Left cardiac atrium (tissue), 4 donors: ENCODE data around the gene NTM. TPM values are rescaled to one million over a fixed set of nuclear protein-coding genes. Genes with fewer than 3 reads are reported as not detected.
"Not testable (repeated sequence)": the region's sequence is repeated elsewhere in the genome, so short reads cannot be mapped to it uniquely, and the experiment has no call there.

Experiments
- ATAC-seq, 2 donors: fragments of 200-7000 bp; cut with Tn5 transposase; one replicate each; pipeline ENCODE4 v1.9.1; 2020; ENCODE audit warnings: mild to moderate bottlenecking in 2 of 2, moderate library complexity in 2 of 2
- DNase-seq: peaks from one replicate; pipeline ENCODE4 v3.0.0-alpha.2; 2020
- intact Hi-C, 2 donors: fragments of 100-400 bp; cut with DNase I; formaldehyde crosslinking; loops; one replicate each; pipeline versions ENCODE4 v1.14.1 to v1.15.1; 2022 to 2023
- total RNA-seq, 2 donors: library from RNA; stranded (reverse); fragmentation: NEBNext Ultra II Directional; extraction: Animal tissue kit (Norgen Biotek cat#: 25700); gene quantifications; one replicate each; pipeline ENCODE4 v1.2.1, GENCODE V29; 2021
- donor health status: DM: no; HTN: yes; CAD: no.
- donor health status: DM: no; HTN: yes; CAD: no; lungs with severe emphysema.
- donor health status: DM: yes; HTN: yes; CAD: no.
- donor health status: Dilated cardiomyopathy.

Gene NTM
- total RNA-seq, 2 donors from 2014 or later = 21.5 to 37.4 TPM

DNA sequence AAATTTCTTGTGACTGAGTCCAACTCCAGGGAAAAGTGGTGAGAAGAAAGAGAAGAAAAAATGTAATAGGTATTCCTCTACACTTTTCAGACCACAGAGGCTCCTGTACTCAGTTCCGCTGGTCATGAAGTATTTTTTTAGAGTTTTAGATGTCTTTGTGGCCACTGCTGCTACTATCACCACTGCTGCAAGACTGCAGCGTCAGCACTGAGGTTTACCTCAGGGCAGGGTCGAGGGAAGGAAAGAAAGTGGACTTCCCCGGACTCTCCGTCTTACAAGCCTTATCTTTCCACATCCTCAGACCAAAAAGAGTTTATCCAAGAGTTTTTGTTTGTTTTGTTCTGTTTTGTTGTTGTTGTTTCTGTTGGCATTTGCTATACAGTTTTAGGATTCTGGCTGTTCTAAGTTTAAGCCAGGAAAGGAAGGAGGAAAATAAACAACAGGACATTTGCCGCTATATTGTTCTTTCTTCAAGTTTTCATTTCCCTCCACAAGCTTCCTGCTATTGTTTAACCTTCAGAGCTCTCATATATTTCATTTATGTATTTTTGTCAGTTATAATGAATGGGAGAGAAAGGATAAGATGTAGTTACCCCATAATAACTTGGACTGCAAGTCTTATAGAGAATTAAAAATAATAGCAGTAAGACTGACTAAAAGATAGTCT lies 919.3 kb downstream of the NTM start:
- intact Hi-C loops = no loop called here
- ATAC-seq = no peak
- no peak for DNase-seq

DNA sequence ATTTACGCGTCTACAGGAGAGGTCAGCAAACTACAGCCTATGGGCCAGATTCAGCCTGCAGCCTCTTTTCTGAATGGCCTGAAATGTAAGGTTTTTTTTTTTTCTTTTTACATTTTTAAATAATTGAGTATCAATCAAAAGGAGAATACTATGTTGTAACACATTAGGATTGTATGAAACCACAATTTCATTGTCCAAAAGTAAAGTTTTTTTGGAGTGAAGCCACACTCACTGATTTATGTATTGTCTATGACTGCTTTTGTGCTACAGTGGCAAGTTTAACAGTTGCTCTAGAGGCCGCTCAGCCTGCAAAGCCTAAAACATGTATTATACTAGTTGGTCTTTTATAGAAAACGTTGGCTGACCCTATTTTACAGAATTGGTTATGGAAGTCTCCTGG lies 923.2 kb downstream of the NTM start:
- ATAC-seq = no peak
- no peak for DNase-seq
- intact Hi-C loops = no loop called here

GRCh38 chr11:132296946-132297610 lies 926.7 kb downstream of the NTM start:
- ATAC-seq = no peak
- intact Hi-C loops = no loop called here

GRCh38 chr11:132298357-132298756 lies 927.9 kb downstream of the NTM start:
- no peak for ATAC-seq
- no peak for DNase-seq
- intact Hi-C loops = no loop called here

More at GRCh38 chr11:132296946-132297610, 926.7 kb downstream of the NTM start:
- no peak for DNase-seq

GRCh38 chr11:132300283-132300682 lies 929.9 kb downstream of the NTM start:
- no peak for ATAC-seq
- DNase-seq = no peak

GRCh38 chr11:132301465-132301864 lies 931.0 kb downstream of the NTM start:
- intact Hi-C loops = no loop called here
- ATAC-seq = no peak
- DNase-seq = no peak

More at GRCh38 chr11:132300283-132300682, 929.9 kb downstream of the NTM start:
- intact Hi-C loops = no loop called here

- intact Hi-C loops = no loop called here
- DNase-seq (no peak), ATAC-seq (no peak)
These were observed 931.5 kb downstream of the NTM start for GRCh38 chr11:132301900-132302299.

DNA sequence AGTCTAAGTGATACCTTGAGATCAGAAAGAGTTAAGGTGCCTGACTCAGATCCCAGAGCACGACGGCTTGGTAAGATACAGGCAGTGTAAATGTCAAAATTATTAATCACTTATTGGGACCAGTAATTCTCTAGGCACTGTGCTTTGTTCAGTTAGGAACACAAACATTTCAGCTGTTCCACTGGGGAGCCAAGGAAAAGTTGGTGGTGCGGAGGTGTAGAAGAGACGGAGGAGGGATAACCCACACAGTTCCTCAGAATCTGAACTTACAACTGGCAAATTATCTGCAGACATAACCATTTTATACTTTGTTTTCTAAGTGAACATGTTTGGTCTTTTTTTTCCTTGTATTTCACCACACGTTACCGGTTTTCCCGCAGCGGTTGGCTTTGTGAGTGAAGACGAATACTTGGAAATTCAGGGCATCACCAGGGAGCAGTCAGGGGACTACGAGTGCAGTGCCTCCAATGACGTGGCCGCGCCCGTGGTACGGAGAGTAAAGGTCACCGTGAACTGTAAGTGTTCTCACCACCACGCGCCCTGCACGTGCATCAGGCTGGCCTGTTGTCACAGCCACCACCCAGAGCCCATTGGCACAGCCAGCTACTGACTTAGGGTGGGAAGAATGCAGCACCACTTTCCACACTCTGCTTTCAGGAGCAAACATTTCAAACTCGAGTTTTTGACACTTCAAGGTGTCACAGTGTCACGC lies 937.0 kb downstream of the NTM start:
- peak in 1 of 2 donors; percentile 75 for ATAC-seq
- peak; percentile 57 for DNase-seq
- intact Hi-C loops = no loop called here

- intact Hi-C loops = loop anchor here in 1 of 2 donors (10.0 kb wide), 2 partner anchors 84 to 186 kb away; no protein-coding TSS in a partner anchor
- peak; percentile 53 to 67 for ATAC-seq
- no peak for DNase-seq
These were observed 940.3 kb downstream of the NTM start for GRCh38 chr11:132310390-132311375.

DNA sequence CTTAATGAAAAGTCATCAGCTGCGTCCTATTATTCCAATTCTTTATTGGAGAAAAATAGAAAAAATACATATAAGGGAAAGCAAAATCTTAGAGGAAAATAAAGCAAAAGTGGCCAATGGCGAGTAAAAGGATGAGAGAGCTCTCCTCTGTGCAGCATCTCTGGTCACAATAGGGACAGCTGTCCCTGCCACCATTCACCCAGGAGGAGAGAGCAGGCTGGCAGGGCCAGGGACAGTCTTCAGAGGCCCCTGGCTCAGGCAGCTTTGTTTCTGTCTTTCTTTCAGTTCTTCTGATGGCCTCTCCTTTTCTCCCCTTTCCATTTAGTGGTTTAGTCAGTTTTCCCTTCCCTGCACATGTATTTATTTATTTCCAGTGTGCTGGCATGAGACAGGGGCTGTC lies 941.3 kb downstream of the NTM start:
- DNase-seq (no peak), ATAC-seq (no peak)
- intact Hi-C loops = loop anchor here in 1 of 2 donors (10.0 kb wide), 2 partner anchors 83 to 187 kb away; no protein-coding TSS in a partner anchor

DNA sequence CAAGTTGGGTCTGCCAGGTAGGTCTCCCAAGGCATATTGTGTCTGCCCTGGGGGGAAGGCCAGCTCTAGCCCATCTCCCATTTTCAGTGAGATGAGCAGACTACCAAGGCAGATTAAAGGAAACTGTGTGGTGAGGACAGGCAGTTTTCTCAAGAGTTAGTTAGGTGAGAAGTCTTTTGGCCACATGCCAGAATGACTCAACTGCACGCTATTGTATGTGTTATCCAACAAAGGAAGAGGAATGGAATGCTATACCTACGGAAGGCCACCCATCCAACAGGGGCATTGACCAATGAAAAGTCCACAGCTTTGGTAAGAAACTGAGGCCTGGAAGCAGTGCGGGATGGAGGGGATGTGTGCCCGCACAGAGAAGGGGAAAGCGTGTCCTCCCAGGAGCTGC lies 941.7 kb downstream of the NTM start:
- no peak for DNase-seq
- no peak for ATAC-seq
- intact Hi-C loops = loop anchor here in 1 of 2 donors (10.0 kb wide), 2 partner anchors 83 to 187 kb away; no protein-coding TSS in a partner anchor

- DNase-seq (no peak), ATAC-seq (peak; percentile 21 to 30)
- intact Hi-C loops = loop anchor here in 1 of 2 donors (10.0 kb wide), 2 partner anchors 82 to 188 kb away; no protein-coding TSS in a partner anchor
These were observed 942.3 kb downstream of the NTM start for GRCh38 chr11:132312701-132313111.

DNA sequence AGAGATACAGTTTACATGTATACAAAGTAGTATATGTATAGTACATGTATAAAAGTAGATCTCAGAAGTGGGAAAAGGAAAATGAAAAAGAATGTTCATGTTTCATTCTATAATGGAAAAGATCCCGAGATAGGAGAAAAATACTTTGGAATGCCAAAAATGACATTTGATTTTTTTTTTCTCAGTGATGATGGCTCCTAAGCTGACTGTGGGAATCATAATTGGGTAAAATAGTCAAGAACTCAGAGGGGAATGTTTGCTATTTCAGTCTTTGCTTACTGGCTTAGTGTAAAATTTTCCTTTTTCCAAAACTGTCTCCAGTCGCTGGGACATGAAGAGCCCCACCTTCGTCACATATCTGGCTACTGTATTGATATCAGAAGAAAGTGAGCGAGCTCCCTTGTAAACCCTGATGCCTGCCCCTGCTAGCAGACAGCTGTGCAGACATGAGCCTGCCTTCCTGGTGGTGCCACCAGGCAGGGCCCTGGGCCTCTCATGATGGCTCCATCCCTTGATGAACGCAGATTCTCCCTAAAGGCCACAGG lies 944.6 kb downstream of the NTM start:
- DNase-seq (no peak), ATAC-seq (no peak)
- intact Hi-C loops = loop anchor here in 1 of 2 donors (10.0 kb wide), 2 partner anchors 80 to 190 kb away; no protein-coding TSS in a partner anchor

GRCh38 chr11:132315696-132316095 lies 945.3 kb downstream of the NTM start:
- DNase-seq (no peak), ATAC-seq (no peak)
- intact Hi-C loops = loop anchor here in 1 of 2 donors (10.0 kb wide), 2 partner anchors 79 to 191 kb away; no protein-coding TSS in a partner anchor

DNA sequence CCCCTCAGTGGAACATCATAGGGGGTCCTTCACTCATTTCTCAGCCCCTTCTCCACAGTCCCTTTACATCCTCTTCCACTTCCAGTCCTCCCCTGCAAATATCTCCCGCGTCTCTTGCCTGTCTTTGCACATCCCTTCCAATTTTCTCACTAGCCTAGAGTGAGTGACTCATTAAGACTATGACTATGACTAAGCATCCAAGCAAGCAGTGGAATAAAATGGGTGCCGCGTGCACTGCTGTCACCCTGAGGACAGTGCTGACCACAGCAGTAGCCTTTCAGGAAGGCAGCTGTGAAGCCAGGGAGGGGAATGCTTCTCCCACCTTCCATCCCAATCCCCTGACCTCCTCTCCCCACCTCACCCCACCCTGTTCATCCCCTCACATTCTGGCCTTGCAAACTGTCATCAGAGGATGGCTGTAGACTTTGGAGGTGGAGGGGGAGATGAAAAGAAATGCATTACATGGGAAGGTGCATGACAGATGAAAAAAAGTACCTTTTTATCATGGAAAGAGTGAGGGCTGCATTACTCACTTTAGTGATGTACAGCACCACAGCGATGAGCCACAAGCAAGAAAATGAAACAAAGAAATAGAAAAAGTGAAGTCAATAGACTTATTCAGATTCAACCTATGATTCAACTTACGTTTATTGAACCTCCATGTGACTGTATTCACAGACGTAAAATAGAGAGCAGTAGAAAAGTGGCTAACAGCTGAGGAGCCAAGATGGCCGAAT lies 948.2 kb downstream of the NTM start:
- intact Hi-C loops = loop anchor here in 1 of 2 donors (10.0 kb wide), 2 partner anchors 76 to 194 kb away; no protein-coding TSS in a partner anchor
- DNase-seq (no peak), ATAC-seq (peak in 1 of 2 donors; percentile 65)

GRCh38 chr11:132319419-132319818 lies 949.0 kb downstream of the NTM start:
- not testable (repeated sequence) for ATAC-seq, DNase-seq
- intact Hi-C loops = loop anchor here in 1 of 2 donors (10.0 kb wide), 2 partner anchors 75 to 195 kb away; no protein-coding TSS in a partner anchor

- intact Hi-C loops = loop anchor here in 1 of 2 donors (10.0 kb wide), 1 partner anchor 466 kb away; no protein-coding TSS in a partner anchor
- ATAC-seq (no peak), DNase-seq (no peak)
These were observed 960.1 kb downstream of the NTM start for GRCh38 chr11:132330515-132330914.
